ENCODE measurements around the gene ITGA8. TPM values are rescaled to one million over a fixed set of nuclear protein-coding genes. Genes with fewer than 3 reads are reported as not detected.

The ITGA8 gene
- total and polyA plus RNA-seq, 8 donors = 1.7 to 55.8 (median 22.0) TPM

- WGBS, 5 donors = 80 to 90% (median 81%) methylated on average over 4 of the region's 4 CpGs
- Histone ChIP-seq H3K36me3 (no peaks in the 10 kb centered on the region), H3K9me3 (peaks cover 0 to 5% (median 0%) of the 10 kb centered on the region in 4 donors), H3K4me3 (no peak overlapping the region), H3K27me3 (peaks cover 0 to 6% (median 0%) of the 10 kb centered on the region in 3 donors), H3K4me1 (peaks cover 0 to 4% (median 0%) of the 10 kb centered on the region in 4 donors), H3K27ac (no peak overlapping the region)
- intact Hi-C loops (cut with DNase I; ENCODE audit: low total_unique reads) = no loop called here
- TF ChIP-seq EP300 (IDR thresholded peaks at IDR 0.05) (no peak), POLR2A (IDR thresholded peaks at IDR 0.05) (no peak), POLR2AphosphoS5 (IDR thresholded peaks at IDR 0.05) (no peak), CTCF (IDR thresholded peaks at IDR 0.05) (no peak)
- no peak for DNase-seq
Observed at GRCh38 chr10:15700078-15700674, 19.5 kb downstream of the ITGA8 start.

- Histone ChIP-seq H3K27ac (no peak overlapping the region), H3K27me3 (peaks cover 0 to 6% (median 0%) of the 10 kb centered on the region in 3 donors), H3K4me1 (peaks cover 0 to 4% (median 0%) of the 10 kb centered on the region in 4 donors), H3K9me3 (peaks cover 0 to 5% (median 0%) of the 10 kb centered on the region in 4 donors), H3K36me3 (no peaks in the 10 kb centered on the region), H3K4me3 (no peak overlapping the region)
- no peak for DNase-seq
- intact Hi-C loops (cut with DNase I; ENCODE audit: low total_unique reads) = no loop called here
- TF ChIP-seq CTCF (IDR thresholded peaks at IDR 0.05) (no peak), EP300 (IDR thresholded peaks at IDR 0.05) (no peak), POLR2A (IDR thresholded peaks at IDR 0.05) (no peak), POLR2AphosphoS5 (IDR thresholded peaks at IDR 0.05) (no peak)
- WGBS, 5 donors = 33 to 51% (median 46%) methylated on average over 12 of the region's 12 CpGs
Observed at GRCh38 chr10:15695852-15696251, 23.9 kb downstream of the ITGA8 start.

- Histone ChIP-seq H3K27ac (no peak overlapping the region), H3K27me3 (peaks cover 0 to 10% (median 0%) of the 10 kb centered on the region in 3 donors), H3K4me1 (no peaks in the 10 kb centered on the region), H3K9me3 (no peaks in the 10 kb centered on the region), H3K36me3 (no peaks in the 10 kb centered on the region), H3K4me3 (no peak overlapping the region)
- intact Hi-C loops (cut with DNase I; ENCODE audit: low total_unique reads) = no loop called here
- no peak for DNase-seq
- TF ChIP-seq EP300 (IDR thresholded peaks at IDR 0.05) = no peak
- no peak for TF ChIP-seq POLR2A (IDR thresholded peaks at IDR 0.05)
- TF ChIP-seq CTCF (IDR thresholded peaks at IDR 0.05) = no peak
- no peak for TF ChIP-seq POLR2AphosphoS5 (IDR thresholded peaks at IDR 0.05)
- 82 to 90% (median 89%) methylated on average over 3 to 5 of the region's 5 CpGs for WGBS, 5 donors
Observed at GRCh38 chr10:15690031-15690430, 29.7 kb downstream of the ITGA8 start.

- H3K4me3 ChIP-seq = no peak overlapping the region
- DNase-seq = no peak
- TF ChIP-seq POLR2A (IDR thresholded peaks at IDR 0.05) (no peak), EP300 (IDR thresholded peaks at IDR 0.05) (no peak), POLR2AphosphoS5 (IDR thresholded peaks at IDR 0.05) (no peak), CTCF (IDR thresholded peaks at IDR 0.05) (no peak)
- no peaks in the 10 kb centered on the region for H3K36me3 ChIP-seq
- H3K27me3 ChIP-seq = peaks cover 0 to 3% (median 0%) of the 10 kb centered on the region in 3 donors
- H3K4me1 ChIP-seq = no peaks in the 10 kb centered on the region
- no peak overlapping the region for H3K27ac ChIP-seq
- intact Hi-C loops (cut with DNase I; ENCODE audit: low total_unique reads) = no loop called here
- 58 to 71% (median 61%) methylated on average over 4 of the region's 4 CpGs for WGBS, 5 donors
- no peaks in the 10 kb centered on the region for H3K9me3 ChIP-seq
Observed at GRCh38 chr10:15684768-15685167, 35.0 kb downstream of the ITGA8 start.

Data from stomach (tissue), 9 donors.